Muscle layer of colon (tissue), 2 donors: ENCODE measurements around the gene TSC1.

ENCODE experiments used
- H3K27ac ChIP-seq: one replicate; pipeline ENCODE4 v1.7.0; 2013; ENCODE audit warnings: low read depth, mild to moderate bottlenecking, low read length, moderate library complexity
- H3K27me3 ChIP-seq, 2 donors: one replicate each; pipeline ENCODE4 v1.7.0; 2013; ENCODE audit warnings: low read length in 2 of 2, mild to moderate bottlenecking in 2 of 2; ENCODE audit not compliant: insufficient read depth in 2 of 2, control insufficient read depth in 1 of 2
- H3K36me3 ChIP-seq: one replicate; pipeline ENCODE4 v1.7.0; 2013; ENCODE audit warnings: mild to moderate bottlenecking, low read length; ENCODE audit not compliant: insufficient read depth
- H3K4me1 ChIP-seq: one replicate; pipeline ENCODE4 v1.7.0; 2013; ENCODE audit warnings: mild to moderate bottlenecking, low read length; ENCODE audit not compliant: insufficient read depth
- H3K4me3 ChIP-seq, 2 donors: one replicate each; pipeline ENCODE4 v1.7.0; 2013; ENCODE audit warnings: low read length in 2 of 2, low read depth in 1 of 2, mild to moderate bottlenecking in 1 of 2, moderate library complexity in 1 of 2
- H3K9ac ChIP-seq: one replicate; pipeline ENCODE4 v1.7.0; 2013; ENCODE audit warnings: low read length
- H3K9me3 ChIP-seq: one replicate; pipeline ENCODE4 v1.7.0; 2013; ENCODE audit warnings: mild to moderate bottlenecking, low read length
- donor health status: abdominal sarcoma.
- donor health status: Adenocarcinoma of cecum.

The TSC1 gene

GRCh38 chr9:132896906-132897305, 47.5 kb downstream of the TSC1 start:
- Histone ChIP-seq H3K9me3 (no peaks in the 10 kb centered on the region), H3K4me1 (no peaks in the 10 kb centered on the region), H3K4me3 (no peak overlapping the region), H3K27ac (no peak overlapping the region), H3K36me3 (peaks cover 85% of the 10 kb centered on the region), H3K9ac (no peak overlapping the region), H3K27me3 (no peaks in the 10 kb centered on the region)

- Histone ChIP-seq H3K9ac (no peak overlapping the region), H3K27me3 (no peaks in the 10 kb centered on the region), H3K27ac (no peak overlapping the region)
Measured at GRCh38 chr9:132896264-132896663, 48.2 kb downstream of the TSC1 start.

GRCh38 chr9:132894862-132895835, 49.3 kb downstream of the TSC1 start:
- H3K27ac ChIP-seq = no peak overlapping the region
- no peaks in the 10 kb centered on the region for H3K27me3 ChIP-seq
- peaks cover 71% of the 10 kb centered on the region for H3K36me3 ChIP-seq
- no peaks in the 10 kb centered on the region for H3K4me1 ChIP-seq
- H3K4me3 ChIP-seq = no peak overlapping the region
- no peaks in the 10 kb centered on the region for H3K9me3 ChIP-seq
- no peak overlapping the region for H3K9ac ChIP-seq

More at GRCh38 chr9:132896264-132896663, 48.2 kb downstream of the TSC1 start:
- Histone ChIP-seq H3K4me3 (no peak overlapping the region), H3K9me3 (no peaks in the 10 kb centered on the region), H3K36me3 (peaks cover 82% of the 10 kb centered on the region), H3K4me1 (no peaks in the 10 kb centered on the region)

- H3K4me3 ChIP-seq = no peak overlapping the region
- no peak overlapping the region for H3K9ac ChIP-seq
- no peaks in the 10 kb centered on the region for H3K27me3 ChIP-seq
- H3K36me3 ChIP-seq = peaks cover 63% of the 10 kb centered on the region
- H3K9me3 ChIP-seq = no peaks in the 10 kb centered on the region
- no peak overlapping the region for H3K27ac ChIP-seq
- no peaks in the 10 kb centered on the region for H3K4me1 ChIP-seq
Measured at GRCh38 chr9:132894346-132894745, 50.1 kb downstream of the TSC1 start.

- peaks cover 56% of the 10 kb centered on the region for H3K36me3 ChIP-seq
- H3K4me3 ChIP-seq = no peak overlapping the region
- no peaks in the 10 kb centered on the region for H3K27me3 ChIP-seq
- no peak overlapping the region for H3K27ac ChIP-seq
- H3K9ac ChIP-seq = no peak overlapping the region
- no peaks in the 10 kb centered on the region for H3K9me3 ChIP-seq
- H3K4me1 ChIP-seq = no peaks in the 10 kb centered on the region
Measured at GRCh38 chr9:132892400-132892799, 52.0 kb downstream of the TSC1 start.

- H3K9ac ChIP-seq = no peak overlapping the region
- peaks cover 27% of the 10 kb centered on the region for H3K36me3 ChIP-seq
- no peaks in the 10 kb centered on the region for H3K4me1 ChIP-seq
- H3K9me3 ChIP-seq = no peaks in the 10 kb centered on the region
- H3K4me3 ChIP-seq = no peak overlapping the region
- no peaks in the 10 kb centered on the region for H3K27me3 ChIP-seq
- H3K27ac ChIP-seq = no peak overlapping the region
Measured at GRCh38 chr9:132888151-132888550, 56.3 kb downstream of the TSC1 start.

- H3K36me3 ChIP-seq = peaks cover 27% of the 10 kb centered on the region
- H3K27ac ChIP-seq = no peak overlapping the region
- H3K9me3 ChIP-seq = no peaks in the 10 kb centered on the region
- H3K4me3 ChIP-seq = no peak overlapping the region
- H3K4me1 ChIP-seq = no peaks in the 10 kb centered on the region
- no peaks in the 10 kb centered on the region for H3K27me3 ChIP-seq
- H3K9ac ChIP-seq = no peak overlapping the region
Measured at GRCh38 chr9:132887181-132888120, 57.0 kb downstream of the TSC1 start.

GRCh38 chr9:132886334-132886725, 58.1 kb downstream of the TSC1 start:
- no peaks in the 10 kb centered on the region for H3K9me3 ChIP-seq
- H3K27ac ChIP-seq = no peak overlapping the region
- peaks cover 21% of the 10 kb centered on the region for H3K36me3 ChIP-seq
- no peaks in the 10 kb centered on the region for H3K27me3 ChIP-seq
- no peak overlapping the region for H3K4me3 ChIP-seq
- H3K4me1 ChIP-seq = no peaks in the 10 kb centered on the region
- no peak overlapping the region for H3K9ac ChIP-seq

GRCh38 chr9:132885720-132886333, 58.6 kb downstream of the TSC1 start:
- H3K9ac ChIP-seq = no peak overlapping the region
- H3K9me3 ChIP-seq = no peaks in the 10 kb centered on the region
- no peak overlapping the region for H3K27ac ChIP-seq
- H3K4me3 ChIP-seq = no peak overlapping the region
- no peaks in the 10 kb centered on the region for H3K4me1 ChIP-seq
- H3K27me3 ChIP-seq = no peaks in the 10 kb centered on the region
- peaks cover 21% of the 10 kb centered on the region for H3K36me3 ChIP-seq

- Histone ChIP-seq H3K27ac (no peak overlapping the region), H3K4me1 (no peaks in the 10 kb centered on the region)
Measured at GRCh38 chr9:132883349-132884294, 60.8 kb downstream of the TSC1 start.

More at GRCh38 chr9:132883349-132884294, 60.8 kb downstream of the TSC1 start:
- Histone ChIP-seq H3K9me3 (no peaks in the 10 kb centered on the region), H3K4me3 (no peak overlapping the region), H3K27me3 (no peaks in the 10 kb centered on the region), H3K36me3 (peaks cover 21% of the 10 kb centered on the region), H3K9ac (no peak overlapping the region)
